Mesodermal cell (in vitro differentiated cells): ENCODE measurements around the gene SDHB.

Experiments used
- H3K27ac ChIP-seq: 2 replicates; pipeline ENCODE4 v1.7.0; 2013; ENCODE audit warnings: mild to moderate bottlenecking, low read depth, low read length, moderate library complexity; ENCODE audit not compliant: severe bottlenecking
- H3K36me3 ChIP-seq: 2 replicates; pipeline ENCODE4 v1.7.1; 2013; ENCODE audit warnings: mild to moderate bottlenecking, low read length, moderate library complexity; ENCODE audit not compliant: control insufficient read depth, insufficient read depth
- H3K4me1 ChIP-seq: one replicate; pipeline ENCODE4 v1.7.1; 2013; ENCODE audit warnings: mild to moderate bottlenecking, low read length; ENCODE audit not compliant: insufficient read depth, control insufficient read depth, poor library complexity, severe bottlenecking
- H3K4me3 ChIP-seq: 2 replicates; pipeline ENCODE4 v1.7.0; 2013; ENCODE audit warnings: low read length, control low read depth, mild to moderate bottlenecking; ENCODE audit not compliant: insufficient read depth, poor library complexity, severe bottlenecking; ENCODE audit errors: extremely low read depth
- H3K9me3 ChIP-seq: 2 replicates; pipeline ENCODE4 v1.7.1; 2013; ENCODE audit warnings: mild to moderate bottlenecking, low read length, moderate library complexity; ENCODE audit not compliant: control insufficient read depth
- WGBS, 2 experiments: methylation state at CpG; one replicate each; pipeline ENCODE4 v1.1.5; 2013; ENCODE audit warnings: missing lambda C conversion rate in 2 of 2; ENCODE audit not compliant: insufficient coverage in 2 of 2; 5-methylcytosine and 5-hydroxymethylcytosine counted together

Gene SDHB

DNA sequence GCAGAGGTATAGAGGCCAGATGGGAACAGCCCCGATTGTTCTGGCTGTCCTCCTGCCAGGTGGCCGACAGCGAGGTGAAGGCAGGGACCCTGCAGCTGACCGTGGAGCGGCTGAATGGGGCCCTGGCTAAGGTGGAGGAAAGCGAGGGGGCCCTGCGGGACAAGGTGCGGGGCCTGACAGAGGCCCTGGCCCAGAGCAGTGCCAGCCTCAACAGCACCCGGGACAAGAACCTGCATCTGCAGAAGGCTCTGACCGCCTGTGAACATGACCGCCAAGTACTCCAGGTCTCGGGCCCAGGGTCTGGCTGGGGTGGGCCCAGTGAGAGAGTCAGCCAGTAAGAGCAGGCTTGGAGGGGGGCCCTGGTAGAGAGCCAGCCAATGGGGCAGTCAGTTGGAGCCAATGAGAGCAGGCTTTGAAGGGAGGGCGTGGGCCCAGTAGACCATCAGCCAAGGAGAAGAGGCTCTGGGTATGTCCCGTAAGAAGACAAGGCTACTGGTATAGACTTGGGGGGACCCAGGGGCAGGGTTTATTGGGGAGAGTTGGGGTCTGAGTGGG, 84.7 kb downstream of the SDHB start:
- Histone ChIP-seq H3K27ac (no peak overlapping the region), H3K4me3 (no peak overlapping the region), H3K9me3 (no peaks in the 10 kb centered on the region), H3K36me3 (peaks cover 32% of the 10 kb centered on the region), H3K4me1 (peaks cover 6% of the 10 kb centered on the region)
- 86 to 92% methylated on average over 12 to 14 of the region's 14 CpGs for WGBS, 2 experiments
